LNCAP (cell line): ENCODE measurements around the gene PRIM2.

Experiments
- CTCF ChIP-seq: fragments of 450-650 bp; IDR thresholded peaks from 2 replicates; pipeline ENCODE4 v1.5.1; 2017; ENCODE audit warnings: mild to moderate bottlenecking

PRIM2 gene

GRCh38 chr6:57421503-57421902 lies 104.1 kb downstream of the PRIM2 start:
- no peak for TF ChIP-seq CTCF

GRCh38 chr6:57423468-57423867 lies 106.0 kb downstream of the PRIM2 start:
- TF ChIP-seq CTCF = no peak

DNA sequence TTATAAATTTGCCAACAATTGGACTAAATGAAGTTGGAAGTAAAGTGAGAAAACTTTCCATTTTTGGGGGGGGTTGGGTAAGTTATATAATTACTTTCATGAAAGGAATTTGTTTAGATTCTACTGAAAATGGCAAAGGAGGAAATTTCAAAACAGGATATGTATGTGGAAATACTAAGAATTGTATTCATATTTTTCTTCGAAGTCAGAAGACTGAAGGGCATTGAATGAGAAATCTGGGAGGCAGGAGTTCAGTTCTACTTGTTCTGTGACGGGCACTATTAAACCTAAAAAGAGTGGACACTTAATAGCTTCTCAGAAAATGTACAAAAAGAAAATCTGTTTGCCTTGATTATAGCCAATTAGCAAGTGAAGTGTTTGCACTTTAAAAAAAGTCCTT lies 114.7 kb downstream of the PRIM2 start:
- TF ChIP-seq CTCF = no peak

DNA sequence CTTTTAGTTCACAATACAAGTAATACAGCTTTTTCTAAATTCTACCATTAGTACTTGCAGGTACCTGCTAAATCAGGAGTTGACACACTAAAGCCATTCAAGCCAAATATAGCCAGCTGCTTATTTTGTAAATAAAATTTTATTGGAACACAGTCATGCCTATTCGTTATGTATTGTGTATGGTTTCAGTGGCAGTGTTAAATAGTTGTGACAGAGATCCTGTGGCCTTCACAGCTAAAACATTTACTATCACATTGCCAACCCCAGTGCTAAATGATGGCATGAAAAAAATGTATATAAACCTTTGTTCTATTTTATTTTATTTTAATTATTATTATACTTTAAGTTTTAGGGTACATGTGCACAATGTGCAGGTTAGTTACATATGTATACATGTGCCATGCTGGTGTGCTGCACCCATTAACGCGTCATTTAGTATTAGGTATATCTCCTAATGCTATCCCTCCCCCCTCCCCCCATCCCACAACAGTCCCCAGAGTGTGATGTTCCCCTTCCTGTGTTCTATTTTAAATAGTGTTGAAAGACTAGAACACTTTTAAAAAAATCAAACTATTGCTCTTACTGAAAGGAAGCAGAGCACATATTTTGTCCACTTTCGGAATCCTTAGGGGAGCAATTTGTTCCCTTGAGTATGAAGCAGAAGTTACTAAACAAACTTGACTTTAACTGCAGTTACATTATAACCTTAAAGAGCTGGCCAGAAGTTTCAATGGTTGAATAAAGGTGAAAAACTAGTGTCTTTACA lies 115.7 kb downstream of the PRIM2 start:
- no peak for TF ChIP-seq CTCF

DNA sequence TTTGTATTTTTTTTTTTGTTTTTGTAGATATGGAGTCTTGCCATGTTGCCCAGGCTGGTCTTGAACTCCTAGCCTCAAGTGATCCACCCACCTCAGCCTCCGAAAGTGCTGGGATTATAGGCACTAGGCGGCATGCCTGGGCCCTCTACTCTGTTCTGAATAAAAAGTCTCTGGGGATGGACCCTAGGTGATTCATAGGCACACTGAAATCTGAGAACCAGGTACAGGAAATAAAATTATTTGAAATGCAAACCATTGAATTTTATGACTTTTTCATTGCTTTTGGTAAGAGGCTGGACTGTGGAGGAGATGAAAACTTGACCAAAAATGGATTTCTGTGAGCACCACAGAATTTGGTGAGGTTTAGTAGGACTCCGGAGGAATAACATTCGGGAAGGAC lies 117.5 kb downstream of the PRIM2 start:
- no peak for TF ChIP-seq CTCF

DNA sequence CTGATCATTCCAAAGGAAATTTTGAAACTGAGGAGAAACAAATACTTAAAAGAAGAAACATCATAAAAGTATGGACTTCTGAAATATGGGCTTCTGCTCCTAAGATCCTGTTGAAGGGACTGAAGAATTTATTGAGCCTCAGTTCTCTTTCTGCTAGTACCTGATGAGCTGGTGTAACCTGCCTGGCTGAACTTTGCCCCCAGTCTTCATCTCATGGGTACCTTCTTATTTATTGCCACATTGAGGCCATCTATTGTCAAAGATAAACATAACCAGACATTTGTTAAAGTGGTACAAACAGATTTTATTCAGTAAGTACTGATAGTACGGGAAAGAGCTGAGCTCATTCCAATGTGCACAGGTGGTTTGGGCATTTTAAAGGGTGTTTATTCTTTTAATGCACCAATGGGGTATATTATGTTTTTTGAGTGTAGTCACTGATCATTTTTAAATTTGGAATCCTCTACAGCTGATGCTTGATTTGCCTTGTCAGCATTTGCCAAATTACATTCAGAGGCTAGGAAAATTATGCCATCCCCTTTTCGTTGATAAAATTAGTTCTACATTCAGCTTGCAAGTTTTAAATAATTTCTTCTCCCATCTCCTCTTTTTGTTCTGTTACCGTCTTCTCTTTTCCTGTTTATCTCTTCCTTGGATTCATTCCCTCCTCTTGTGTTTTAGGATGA lies 118.2 kb downstream of the PRIM2 start:
- TF ChIP-seq CTCF = no peak

DNA sequence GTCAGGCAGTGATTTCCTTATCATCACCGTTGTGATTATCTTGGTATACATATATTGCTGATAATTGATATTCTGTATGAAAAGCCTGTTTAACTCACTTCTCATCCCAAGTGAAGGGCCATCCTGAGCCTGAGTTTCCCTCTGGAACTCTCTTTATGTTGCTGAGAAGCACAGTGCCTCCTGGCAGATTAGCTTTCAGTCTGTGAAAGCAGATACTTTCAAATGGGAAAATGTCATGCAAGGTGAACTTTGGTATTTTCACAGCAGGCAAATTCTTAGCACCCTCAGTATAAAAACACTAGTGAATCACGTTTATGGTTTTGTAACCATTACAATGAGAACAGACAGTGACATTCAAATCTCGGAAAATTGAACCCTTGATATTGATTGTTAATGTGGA lies 151.6 kb downstream of the PRIM2 start:
- no peak for TF ChIP-seq CTCF
